NOMO-1 treated with DMSO at 0.1 percent for 48 hours (cell line): ENCODE results near the gene TTC7B.

ENCODE experiments used
- DNase-seq: peaks from one replicate; lab custom pipeline; 2025; ENCODE audit not compliant: unreplicated experiment; lab: John Stamatoyannopoulos, UW

Gene TTC7B

DNA sequence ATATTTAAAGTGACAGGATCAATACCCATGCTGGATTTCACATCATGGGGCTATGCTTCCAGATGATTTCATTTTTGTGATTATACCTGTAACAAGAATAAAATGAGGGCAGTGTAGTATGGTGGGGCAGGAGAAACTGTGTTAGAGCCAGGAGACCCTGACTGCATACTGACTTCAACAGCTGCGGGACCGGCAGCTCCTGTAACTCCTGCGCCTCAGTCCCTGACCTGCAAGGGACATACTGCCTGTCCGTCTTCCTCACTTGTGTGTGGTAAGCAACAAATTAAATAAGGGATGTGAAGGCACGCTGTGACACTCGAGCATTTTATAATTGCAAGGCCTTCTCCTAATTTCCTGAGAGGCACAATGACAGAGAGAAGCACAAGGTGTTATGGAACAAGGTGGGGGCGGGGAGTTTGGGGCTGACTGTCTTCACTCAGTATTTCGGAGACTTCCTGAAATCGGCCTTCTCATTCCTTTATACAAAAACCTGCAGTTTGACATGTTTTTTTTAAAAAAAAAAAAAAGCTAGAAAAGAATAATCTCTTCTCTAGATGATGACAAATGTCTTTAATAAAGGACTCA, 164.2 kb downstream of the TTC7B start:
- no peak for DNase-seq

GRCh38 chr14:90651271-90651804, 164.9 kb downstream of the TTC7B start:
- no peak for DNase-seq

DNA sequence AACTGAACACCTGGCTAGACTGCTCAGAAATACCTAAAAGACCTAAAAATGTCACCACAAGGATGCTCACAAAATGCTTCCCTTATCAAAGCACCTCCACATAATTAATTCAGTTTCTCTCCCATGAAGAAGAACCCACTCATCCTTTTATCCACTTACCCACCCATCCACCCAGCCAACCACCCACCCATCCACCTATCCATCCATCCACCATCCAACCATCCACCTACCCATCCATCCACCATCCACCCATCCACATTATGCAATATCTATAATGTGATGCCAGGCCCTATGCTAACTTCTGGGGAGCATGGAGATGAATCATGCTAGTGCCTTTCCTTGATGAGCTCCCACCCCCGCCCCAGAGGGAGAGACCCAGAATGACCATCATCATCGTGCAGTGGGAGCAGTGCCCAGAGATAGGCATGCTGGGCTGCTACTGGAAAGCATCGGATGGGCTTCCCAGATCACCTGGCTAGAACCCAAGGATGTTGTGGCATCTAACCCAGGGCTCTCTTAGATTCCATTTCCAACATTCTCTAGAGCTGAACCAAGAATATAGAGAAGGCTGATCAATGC, 166.6 kb downstream of the TTC7B start:
- DNase-seq = no peak

DNA sequence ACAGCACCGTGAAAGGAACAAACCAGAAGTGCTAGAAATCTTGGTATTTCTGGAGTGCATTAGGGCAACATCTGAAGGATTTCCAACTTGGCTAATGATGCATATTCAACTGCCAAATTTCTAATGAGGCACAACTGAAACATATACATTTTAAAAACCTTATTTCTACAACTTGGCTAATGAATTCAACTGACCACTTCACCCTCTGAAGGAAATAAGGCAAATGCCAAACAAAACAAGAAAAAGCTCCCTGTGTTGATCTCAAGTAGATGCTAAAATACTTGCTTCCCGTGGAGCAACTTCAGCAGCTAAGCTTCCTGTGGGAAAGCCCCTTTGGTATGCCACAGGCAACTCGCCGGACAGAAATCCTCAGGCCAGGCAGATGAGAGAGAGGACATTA, 167.1 kb downstream of the TTC7B start:
- no peak for DNase-seq

DNA sequence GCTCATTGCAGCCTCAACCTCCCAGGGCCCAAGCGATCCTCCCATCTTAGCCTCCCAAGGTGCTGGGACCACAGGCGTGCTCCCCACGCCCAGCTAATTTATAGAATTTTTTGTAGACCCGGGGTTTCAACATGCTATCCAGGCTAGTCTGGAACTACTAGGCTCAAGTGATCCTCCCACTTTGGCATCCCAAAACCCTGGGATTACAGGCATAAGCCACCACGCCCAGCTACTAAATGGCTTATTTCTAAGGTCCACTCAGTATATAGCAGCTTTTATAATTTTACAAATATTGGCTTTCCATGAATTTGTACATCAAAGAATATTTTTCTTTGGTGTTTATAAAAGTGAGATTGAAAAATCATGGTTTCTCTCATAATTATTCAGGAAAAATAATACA, 167.8 kb downstream of the TTC7B start:
- no peak for DNase-seq

DNA sequence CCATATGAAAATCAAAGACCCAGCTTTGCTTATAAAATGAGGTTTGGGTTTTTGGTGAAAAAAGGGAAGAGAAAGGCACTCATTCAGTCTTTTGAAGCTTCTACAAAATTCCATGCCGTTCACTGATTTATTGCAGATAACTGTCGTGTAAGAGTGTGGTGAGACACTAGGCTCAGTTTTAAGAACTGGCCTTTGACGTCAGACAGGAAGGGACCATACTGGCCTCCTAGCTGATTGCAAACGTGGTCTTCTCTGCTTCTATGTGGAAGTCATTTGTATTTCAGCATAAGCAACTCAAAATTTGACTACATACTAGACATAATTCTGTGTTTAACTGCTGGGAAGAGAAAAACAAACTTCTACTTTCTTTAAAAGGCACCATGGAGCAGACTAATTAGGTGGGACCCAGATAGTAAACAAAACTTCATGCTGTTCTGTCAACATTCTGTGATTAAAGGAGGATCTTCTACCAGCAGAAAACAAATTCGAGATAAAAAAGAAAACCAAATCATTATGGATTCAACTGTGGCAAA, 168.7 kb downstream of the TTC7B start:
- peak; percentile 92 for DNase-seq

DNA sequence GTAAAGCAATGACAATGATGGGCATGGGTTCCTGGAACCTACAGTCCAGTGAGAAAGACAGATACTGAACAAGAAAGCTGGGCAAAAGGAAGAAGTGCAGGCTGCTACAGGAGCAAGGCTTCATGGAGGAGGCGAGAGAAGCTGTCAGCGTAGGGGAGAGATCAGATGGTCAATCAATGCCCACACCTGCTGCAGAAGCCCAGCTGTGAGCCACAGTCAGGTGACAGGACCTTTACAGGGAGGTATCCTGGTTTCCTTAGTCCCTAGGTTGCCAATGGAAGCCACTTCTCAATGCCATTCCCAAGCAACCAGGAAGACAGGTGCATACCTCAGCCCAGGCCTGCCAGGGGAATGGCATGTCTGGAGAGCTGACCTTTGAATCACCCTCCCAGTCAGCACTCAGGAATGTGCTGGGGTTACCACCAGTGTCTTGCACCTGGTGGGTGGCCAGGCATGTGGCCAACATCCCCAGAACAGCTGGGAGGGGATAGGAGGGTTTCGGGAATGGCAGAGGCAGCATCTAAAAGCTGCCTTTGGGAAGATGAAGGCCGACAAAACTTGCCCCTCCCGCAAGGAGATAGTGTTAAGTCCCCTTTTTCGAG, 170.3 kb downstream of the TTC7B start:
- no peak for DNase-seq

GRCh38 chr14:90644882-90645281, 171.3 kb downstream of the TTC7B start:
- DNase-seq = peak; percentile 82

DNA sequence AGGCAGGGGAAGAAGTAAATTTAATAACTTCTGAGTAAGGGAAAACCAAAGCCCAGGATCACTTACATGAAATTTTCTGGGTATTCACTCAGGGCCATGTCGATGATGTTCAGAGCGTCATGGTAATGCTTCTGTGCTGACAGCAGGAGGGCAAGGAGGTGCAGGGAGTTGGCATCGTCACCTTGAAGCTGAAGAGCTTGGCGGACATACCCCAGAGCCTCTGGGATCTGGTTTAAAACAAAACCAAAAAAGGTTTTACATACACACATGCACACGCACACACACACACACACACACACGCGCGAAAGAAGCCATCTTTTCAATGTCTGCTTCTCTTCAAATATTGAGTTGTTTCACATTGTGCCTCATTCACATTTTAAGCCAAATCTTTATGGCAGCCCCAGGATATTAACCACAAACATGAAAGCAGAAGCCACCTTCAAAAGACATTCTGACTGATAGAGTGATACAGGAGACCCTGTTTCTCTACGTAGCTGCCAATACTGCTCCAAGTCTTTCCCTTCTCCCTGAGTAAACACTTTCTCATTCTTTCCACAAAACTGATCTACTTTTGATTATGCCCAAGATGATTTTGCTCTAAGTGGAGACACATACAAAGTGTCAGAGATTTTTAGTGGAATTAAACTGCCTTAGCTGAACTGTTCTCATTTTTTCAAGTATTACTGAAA, 172.1 kb downstream of the TTC7B start:
- no peak for DNase-seq

- DNase-seq = no peak
These were observed 173.9 kb downstream of the TTC7B start for GRCh38 chr14:90642244-90642717.

DNA sequence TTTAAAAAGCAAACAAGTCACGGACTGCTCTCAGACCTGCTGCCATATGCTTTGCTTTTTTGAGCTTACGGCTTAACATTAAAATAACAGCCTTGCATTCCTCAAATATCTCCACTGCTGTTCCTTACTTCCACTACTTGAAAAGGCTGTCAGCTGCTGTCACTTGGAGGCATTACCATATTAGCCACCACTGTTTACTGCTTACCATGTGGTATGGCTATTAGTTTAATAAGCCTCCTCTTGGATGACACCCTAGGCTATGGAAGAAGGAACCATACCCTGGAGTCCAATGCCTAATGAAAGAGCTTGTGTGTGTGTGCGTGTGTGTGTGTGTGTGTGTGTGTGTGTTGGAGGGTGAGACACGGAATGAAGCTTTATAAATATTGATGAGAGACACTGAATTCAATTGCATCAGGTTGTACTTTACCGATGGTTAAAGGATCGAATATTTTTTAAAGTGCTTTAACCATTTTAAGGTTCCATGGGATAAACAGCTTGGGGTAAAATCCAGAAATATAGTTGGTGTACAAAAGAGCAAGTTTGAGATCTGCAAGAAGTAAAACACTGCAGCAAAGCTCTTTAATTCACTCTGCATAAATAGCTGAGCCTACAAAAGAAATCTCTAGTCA, 174.5 kb downstream of the TTC7B start:
- no peak for DNase-seq

- no peak for DNase-seq
These were observed 175.1 kb downstream of the TTC7B start for GRCh38 chr14:90641168-90641567.

- peak; percentile 17 for DNase-seq
These were observed 176.6 kb downstream of the TTC7B start for GRCh38 chr14:90639641-90640040.

GRCh38 chr14:90632871-90633270, 183.4 kb downstream of the TTC7B start:
- no peak for DNase-seq

DNA sequence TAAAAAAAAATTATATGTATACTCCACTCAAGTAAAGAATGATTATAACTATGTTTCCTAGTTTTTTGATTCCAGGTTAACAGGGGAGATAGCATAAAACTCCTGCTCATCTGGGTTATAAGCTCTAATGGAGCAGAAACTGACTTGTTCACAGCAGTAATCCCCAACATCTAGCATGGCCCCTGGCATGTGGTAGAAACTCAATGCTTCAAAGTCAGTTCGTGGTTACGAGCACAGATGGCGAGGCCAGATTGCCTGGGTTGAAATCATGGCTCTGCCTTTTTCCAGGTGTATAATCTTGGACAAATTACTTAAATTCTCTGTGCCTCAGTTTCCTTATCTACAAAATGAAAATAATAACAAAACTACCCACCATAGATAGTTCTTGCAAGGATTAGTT, 183.8 kb downstream of the TTC7B start:
- DNase-seq = no peak

DNA sequence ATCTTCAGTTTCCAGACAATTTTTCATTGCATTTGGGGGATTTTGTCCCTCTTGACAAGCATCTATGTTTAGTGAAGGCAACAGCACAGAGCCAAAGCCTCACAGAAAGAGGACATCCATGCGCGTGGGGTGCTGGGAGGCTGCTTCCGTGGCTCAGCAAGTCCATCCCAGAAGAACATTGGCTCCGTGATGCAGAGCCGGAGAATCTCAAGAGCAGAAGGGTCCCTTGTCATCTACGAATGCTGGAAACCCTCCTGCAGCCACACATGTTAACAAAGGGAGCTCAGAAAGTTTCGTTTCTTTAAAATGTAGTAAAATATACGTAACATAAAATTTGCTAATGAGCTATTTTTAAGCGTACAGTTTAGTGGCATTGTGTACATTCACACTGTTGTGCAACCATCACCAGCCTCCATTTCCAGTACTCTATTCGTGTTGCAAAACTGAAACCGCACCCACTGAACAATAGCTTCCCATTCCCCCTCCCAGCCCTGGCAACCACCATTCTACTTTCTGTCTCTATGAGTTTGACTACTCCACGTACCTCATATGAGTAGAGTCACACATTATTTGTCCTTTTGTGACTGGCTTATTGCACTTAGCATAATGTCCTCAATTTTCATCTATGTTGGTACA, 185.9 kb downstream of the TTC7B start:
- peak; percentile 92 for DNase-seq

GRCh38 chr14:90629471-90629870, 186.8 kb downstream of the TTC7B start:
- no peak for DNase-seq

DNA sequence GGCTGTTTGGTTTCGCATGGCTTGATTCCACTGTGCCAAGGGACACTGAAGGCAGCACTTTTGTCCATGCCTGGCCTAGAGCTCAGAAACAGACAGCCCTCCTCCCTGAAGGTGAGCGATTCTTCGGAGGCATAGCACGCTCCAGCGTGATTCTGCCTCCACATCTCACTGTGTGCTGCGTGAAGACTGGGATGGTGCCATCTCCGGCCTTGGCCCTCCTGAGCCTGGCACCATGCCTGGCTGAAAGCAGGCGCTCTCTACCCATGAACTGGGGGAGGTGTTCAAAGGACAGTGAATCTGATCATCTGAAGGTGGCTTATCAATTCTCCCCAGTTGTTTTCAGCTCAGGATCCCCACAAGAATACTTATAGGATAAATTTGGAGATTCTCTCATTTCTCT, 187.4 kb downstream of the TTC7B start:
- DNase-seq = no peak

- no peak for DNase-seq
These were observed 188.8 kb downstream of the TTC7B start for GRCh38 chr14:90627478-90627877.

- DNase-seq = no peak
These were observed 189.7 kb downstream of the TTC7B start for GRCh38 chr14:90626550-90626949.

- DNase-seq = no peak
These were observed 190.8 kb downstream of the TTC7B start for GRCh38 chr14:90625445-90625844.
